Thymus (tissue), 11 donors: ENCODE data around the gene NR2E3. TPM values are rescaled to one million over a fixed set of nuclear protein-coding genes. Genes with fewer than 3 reads are reported as not detected.
"Not testable (repeated sequence)": the region's sequence is repeated elsewhere in the genome, so short reads cannot be mapped to it uniquely, and the experiment has no call there.

Experiments used
- DNase-seq, 9 donors: peaks; one replicate each; pipeline ENCODE4 v3.0.0-alpha.2; 2013; ENCODE audit warnings: low spot score in 9 of 9, low read depth in 6 of 9, missing footprints in 1 of 9
- H3K27ac ChIP-seq, 2 donors: one replicate each; pipeline ENCODE4 v1.5.1; 2013; ENCODE audit warnings: control low read depth in 1 of 2, low read depth in 1 of 2, low read length in 1 of 2, mild to moderate bottlenecking in 1 of 2, moderate library complexity in 1 of 2
- H3K27me3 ChIP-seq, 2 donors: one replicate each; pipeline ENCODE4 v1.5.1; 2013; ENCODE audit warnings: low read length in 1 of 2; ENCODE audit not compliant: control insufficient read depth in 2 of 2, insufficient read depth in 1 of 2
- H3K36me3 ChIP-seq, 2 donors: one replicate each; pipeline ENCODE4 v1.5.1; 2013; ENCODE audit warnings: low read length in 1 of 2, mild to moderate bottlenecking in 1 of 2, moderate library complexity in 1 of 2; ENCODE audit not compliant: control insufficient read depth in 2 of 2, insufficient read depth in 2 of 2
- H3K4me1 ChIP-seq, 2 donors: one replicate each; pipeline ENCODE4 v1.5.1; 2013; ENCODE audit warnings: low read length in 2 of 2; ENCODE audit not compliant: control insufficient read depth in 2 of 2, insufficient read depth in 2 of 2
- H3K4me3 ChIP-seq, 2 donors: one replicate each; pipeline ENCODE4 v1.5.1; 2013; ENCODE audit warnings: low read length in 2 of 2, control low read depth in 1 of 2, mild to moderate bottlenecking in 1 of 2
- H3K9me3 ChIP-seq, 2 donors: one replicate each; pipeline ENCODE4 v1.5.1; 2013; ENCODE audit warnings: low read length in 1 of 2, mild to moderate bottlenecking in 1 of 2; ENCODE audit not compliant: control insufficient read depth in 2 of 2, insufficient read depth in 1 of 2
- WGBS: extraction: QIAGEN DNeasy Blood & Tissue Kit; methylation state at CpG from one replicate; pipeline ENCODE4 v1.1.7; 2013; 5-methylcytosine and 5-hydroxymethylcytosine counted together
- polyA plus RNA-seq: library from polyadenylated mRNA; stranded (reverse); fragments of 200-250 nt; gene quantifications from one replicate; pipeline ENCODE4 v1.2.3, GENCODE V29; 2013
- total RNA-seq: library from RNA; stranded (reverse); fragments of 120-200 nt; gene quantifications from one replicate; pipeline ENCODE4 v1.2.4, GENCODE V29; 2013
- donor health status: healthy.

Gene NR2E3
- total and polyA plus RNA-seq, 2 donors, result 0.05 TPM

- Histone ChIP-seq H3K9me3 (no peaks in the 10 kb centered on the region), H3K36me3 (peaks cover 8 to 11% of the 10 kb centered on the region in 2 donors), H3K4me1 (no peaks in the 10 kb centered on the region), H3K4me3 (no peak overlapping the region), H3K27me3 (no peaks in the 10 kb centered on the region), H3K27ac (no peak overlapping the region)
- 97% methylated on average over 3 of the region's 3 CpGs for WGBS
- DNase-seq, result no peak
These were observed 12.7 kb downstream of the NR2E3 start for GRCh38 chr15:71822890-71823630.

- no peak overlapping the region for H3K27ac ChIP-seq
- H3K36me3 ChIP-seq, result peaks cover 8 to 11% of the 10 kb centered on the region in 2 donors
- no peaks in the 10 kb centered on the region for H3K27me3 ChIP-seq
- DNase-seq, result no peak
- no peaks in the 10 kb centered on the region for H3K4me1 ChIP-seq
- H3K9me3 ChIP-seq, result no peaks in the 10 kb centered on the region
- H3K4me3 ChIP-seq, result no peak overlapping the region
- 95% methylated on average over 3 of the region's 3 CpGs for WGBS
These were observed 13.4 kb downstream of the NR2E3 start for GRCh38 chr15:71823801-71824200.

- Histone ChIP-seq H3K9me3 (no peaks in the 10 kb centered on the region), H3K27me3 (no peaks in the 10 kb centered on the region), H3K4me3 (no peak overlapping the region), H3K36me3 (peaks cover 8 to 15% of the 10 kb centered on the region in 2 donors), H3K4me1 (no peaks in the 10 kb centered on the region), H3K27ac (no peak overlapping the region)
- DNase-seq, result no peak
- WGBS, result 98% methylated on average over 4 of the region's 4 CpGs
These were observed 14.8 kb downstream of the NR2E3 start for GRCh38 chr15:71825021-71825730.

- H3K27ac ChIP-seq, result no peak overlapping the region
- no peaks in the 10 kb centered on the region for H3K27me3 ChIP-seq
- no peaks in the 10 kb centered on the region for H3K9me3 ChIP-seq
- H3K4me3 ChIP-seq, result no peak overlapping the region
- H3K4me1 ChIP-seq, result no peaks in the 10 kb centered on the region
- peaks cover 8 to 15% of the 10 kb centered on the region in 2 donors for H3K36me3 ChIP-seq
- DNase-seq, result no peak
- WGBS, result 97% methylated on average over 5 of the region's 5 CpGs
These were observed 15.8 kb downstream of the NR2E3 start for GRCh38 chr15:71826196-71826595.

GRCh38 chr15:71830981-71831380, 20.6 kb downstream of the NR2E3 start:
- H3K27ac ChIP-seq, result no peak overlapping the region
- no peak for DNase-seq
- WGBS, result 97% methylated on average over 2 of the region's 2 CpGs
- no peaks in the 10 kb centered on the region for H3K4me1 ChIP-seq
- H3K9me3 ChIP-seq, result no peaks in the 10 kb centered on the region
- no peaks in the 10 kb centered on the region for H3K27me3 ChIP-seq
- peaks cover 8 to 15% of the 10 kb centered on the region in 2 donors for H3K36me3 ChIP-seq
- H3K4me3 ChIP-seq, result no peak overlapping the region

GRCh38 chr15:71841563-71841962, 31.2 kb downstream of the NR2E3 start:
- Histone ChIP-seq H3K4me1 (peaks cover 2 to 3% of the 10 kb centered on the region in 2 donors), H3K4me3 (no peak overlapping the region), H3K9me3 (no peaks in the 10 kb centered on the region), H3K27ac (no peak overlapping the region), H3K36me3 (no peaks in the 10 kb centered on the region), H3K27me3 (no peaks in the 10 kb centered on the region)
- 95% methylated on average over 3 of the region's 3 CpGs for WGBS
- DNase-seq, result no peak

- Histone ChIP-seq H3K27ac (no peak overlapping the region), H3K4me1 (no peaks in the 10 kb centered on the region), H3K9me3 (no peaks in the 10 kb centered on the region), H3K4me3 (no peak overlapping the region), H3K27me3 (no peaks in the 10 kb centered on the region), H3K36me3 (peaks cover 0 to 4% of the 10 kb centered on the region in 2 donors)
- DNase-seq, result no peak
- WGBS, result 100% methylated on average over 2 of the region's 2 CpGs
These were observed 34.6 kb downstream of the NR2E3 start for GRCh38 chr15:71844916-71845315.

- Histone ChIP-seq H3K36me3 (peaks cover 0 to 5% of the 10 kb centered on the region in 2 donors), H3K27me3 (no peaks in the 10 kb centered on the region), H3K4me1 (no peaks in the 10 kb centered on the region), H3K27ac (no peak overlapping the region), H3K9me3 (no peaks in the 10 kb centered on the region), H3K4me3 (no peak overlapping the region)
- 98% methylated on average over 1 of the region's 1 CpG for WGBS
- no peak for DNase-seq
These were observed 43.2 kb downstream of the NR2E3 start for GRCh38 chr15:71853543-71853942.

- 94% methylated on average over 4 of the region's 4 CpGs for WGBS
- not testable (repeated sequence) for H3K4me1 ChIP-seq, H3K27me3 ChIP-seq, H3K36me3 ChIP-seq, H3K9me3 ChIP-seq, H3K4me3 ChIP-seq, H3K27ac ChIP-seq, DNase-seq
These were observed 47.9 kb downstream of the NR2E3 start for GRCh38 chr15:71858232-71858631.
